WTC11 (cell line): ENCODE measurements around the gene TOP2A. TPM values are rescaled to one million over a fixed set of nuclear protein-coding genes. Genes with fewer than 3 reads are reported as not detected.
"Not testable (repeated sequence)": the region's sequence is repeated elsewhere in the genome, so short reads cannot be mapped to it uniquely, and the experiment has no call there.

Source experiments
- ATAC-seq: fragments of 200-7000 bp; cut with Tn5 transposase; 2 replicates; pipeline ENCODE4 v1.10.0; 2021; ENCODE audit warnings: mild to moderate bottlenecking, moderate library complexity
- CTCF ChIA-PET: fragments of 300-600 bp; sonication (Branson Sonifier 250); formaldehyde crosslinking; loops from one replicate; lab custom pipeline; 2021; ENCODE audit warnings: antibody characterized with exemption; lab: Charles Lee
- POLR2A ChIA-PET: fragments of 350-600 bp; sonication (Branson Sonifier 250); formaldehyde crosslinking; loops from one replicate; lab custom pipeline; 2021; ENCODE audit warnings: antibody characterized with exemption; lab: Charles Lee
- DNase-seq: peaks from one replicate; pipeline ENCODE4 v3.0.0; 2021; ENCODE audit warnings: low spot score
- H3K27ac Mint-ChIP-seq: 2 replicates; pipeline ENCODE4 v1.8.0; 2021; ENCODE audit warnings: mixed read lengths
- H3K27me3 Mint-ChIP-seq: 2 replicates; pipeline ENCODE4 v1.8.0; 2021; ENCODE audit warnings: low read depth, mild to moderate bottlenecking, moderate library complexity, mixed read lengths
- H3K36me3 Mint-ChIP-seq: 2 replicates; pipeline ENCODE4 v1.8.0; 2021; ENCODE audit warnings: mixed read lengths
- H3K4me1 Mint-ChIP-seq: 2 replicates; pipeline ENCODE4 v1.8.0; 2022; ENCODE audit warnings: mixed read lengths
- H3K4me3 Mint-ChIP-seq: 2 replicates; pipeline ENCODE4 v1.8.0; 2021; ENCODE audit warnings: mild to moderate bottlenecking, moderate library complexity, mixed read lengths
- H3K9me3 Mint-ChIP-seq: 2 replicates; pipeline ENCODE4 v1.8.0; 2021; ENCODE audit warnings: mixed read lengths
- AR ChIP-seq: fragments of 250-450 bp; sonication (Bioruptor Pico); IDR thresholded peaks from 2 replicates; pipeline ENCODE4 v1.9.0; 2021; ENCODE audit warnings: mild to moderate bottlenecking
- CTCF ChIP-seq: fragments of 200-600 bp; IDR thresholded peaks from 2 replicates; pipeline ENCODE4 v1.8.0; 2022; ENCODE audit warnings: antibody characterized with exemption
- E2F1 ChIP-seq: sonication (generic); formaldehyde crosslinking; IDR thresholded peaks from 2 replicates; pipeline ENCODE4 v1.8.0; 2022; ENCODE audit warnings: mild to moderate bottlenecking, missing genetic modification reagents
- NR1H2 ChIP-seq: sonication (generic); formaldehyde crosslinking; IDR thresholded peaks from 2 replicates; pipeline ENCODE4 v1.9.0; 2021; ENCODE audit warnings: mild to moderate bottlenecking, moderate library complexity, missing genetic modification reagents
- RORB ChIP-seq: fragments of 250-450 bp; sonication (Bioruptor Pico); IDR thresholded peaks from 2 replicates; pipeline ENCODE4 v1.9.0; 2021; ENCODE audit warnings: mild to moderate bottlenecking
- TCF7 ChIP-seq: sonication (generic); formaldehyde crosslinking; IDR thresholded peaks from 2 replicates; pipeline ENCODE4 v1.8.0; 2022; ENCODE audit warnings: mild to moderate bottlenecking, low read depth, missing genetic modification reagents, moderate library complexity
- USF1 ChIP-seq: sonication (generic); formaldehyde crosslinking; IDR thresholded peaks from 2 replicates; pipeline ENCODE4 v1.8.0; 2022; ENCODE audit warnings: mild to moderate bottlenecking, missing genetic modification reagents
- ZNF121 ChIP-seq: sonication (generic); formaldehyde crosslinking; IDR thresholded peaks from 2 replicates; pipeline ENCODE4 v1.8.0; 2023; ENCODE audit warnings: missing genetic modification reagents
- ZNF423 ChIP-seq: fragments of 250-450 bp; sonication (Bioruptor Pico); IDR thresholded peaks from 2 replicates; pipeline ENCODE4 v2.1.2; 2022; ENCODE audit warnings: mild to moderate bottlenecking, moderate library complexity
- ZNF512 ChIP-seq: sonication (generic); formaldehyde crosslinking; IDR thresholded peaks from 2 replicates; pipeline ENCODE4 v1.8.1; 2022; ENCODE audit warnings: missing genetic modification reagents, borderline replicate concordance
- total RNA-seq: library from RNA; stranded (reverse); gene quantifications from 3 replicates; pipeline ENCODE4 v1.2.3, GENCODE V29; 2021

Gene TOP2A
- total RNA-seq, 1 experiment from 2014 or later: 307 TPM

- H3K9me3 Mint-ChIP-seq, POLR2A ChIA-PET, H3K27me3 Mint-ChIP-seq, ATAC-seq, DNase-seq: not testable (repeated sequence)
- peak; percentile 92 for TF ChIP-seq ZNF121 (CRISPR knock-in tag)
- Mint-ChIP-seq H3K4me3 (peak overlapping the region; percentile 42; the same call in 1 of the 2 replicates), H3K27ac (peak overlapping the region; percentile 82; the same call in 1 of the 2 replicates), H3K4me1 (peaks cover 42% of the 10 kb centered on the region), H3K36me3 (peaks cover 83% of the 10 kb centered on the region)
- CTCF ChIA-PET: interaction anchor here (0.7 to 2.5 kb wide), 6 partner anchors 8 to 125 kb away, joined by 3 to 11 read pairs (median 4); partner anchors contain the start of gene TOP2A
These were observed 8.2 kb downstream of the TOP2A start for GRCh38 chr17:40409540-40409939.

GRCh38 chr17:40407460-40407859, 10.2 kb downstream of the TOP2A start:
- Mint-ChIP-seq H3K36me3 (peaks cover 84% of the 10 kb centered on the region), H3K27ac (peak overlapping the region; percentile 60; the same call in 1 of the 2 replicates), H3K4me3 (no peak overlapping the region), H3K27me3 (no peaks in the 10 kb centered on the region), H3K9me3 (no peaks in the 10 kb centered on the region), H3K4me1 (peaks cover 32% of the 10 kb centered on the region)
- no peak for DNase-seq
- no peak for TF ChIP-seq AR (CRISPR knock-in tag)
- ATAC-seq: no peak
- POLR2A ChIA-PET: no interaction called here
- CTCF ChIA-PET: interaction anchor here (0.7 to 2.5 kb wide), 4 partner anchors 10 to 126 kb away, joined by 3 to 11 read pairs (median 4); partner anchors contain the start of gene TOP2A

GRCh38 chr17:40404003-40404402, 13.7 kb downstream of the TOP2A start:
- H3K4me3 Mint-ChIP-seq: no peak overlapping the region
- peaks cover 86% of the 10 kb centered on the region for H3K36me3 Mint-ChIP-seq
- CTCF ChIA-PET: interaction anchor here (0.6 kb wide), 1 partner anchor 115 kb away, joined by 4 read pairs; no protein-coding TSS in a partner anchor
- no peak for DNase-seq
- no peaks in the 10 kb centered on the region for H3K27me3 Mint-ChIP-seq
- no peaks in the 10 kb centered on the region for H3K4me1 Mint-ChIP-seq
- ATAC-seq: no peak
- H3K9me3 Mint-ChIP-seq: no peaks in the 10 kb centered on the region
- peak overlapping the region; percentile 56; the same call in 1 of the 2 replicates for H3K27ac Mint-ChIP-seq
- POLR2A ChIA-PET: no interaction called here
- TF ChIP-seq ZNF423 (CRISPR knock-in tag) (no peak), E2F1 (no peak), CTCF (no peak), RORB (CRISPR knock-in tag) (no peak), ZNF512 (CRISPR knock-in tag) (no peak), USF1 (CRISPR knock-in tag) (no peak), NR1H2 (no peak), TCF7 (CRISPR knock-in tag) (no peak)
